GM19023 (cell line): ENCODE results near the gene NCAPH2.

ENCODE experiments used
- ATAC-seq: cut with Tn5 transposase; IDR thresholded peaks from one replicate; pipeline ENCODE4 v1.9.1; 2021; ENCODE audit warnings: mild to moderate bottlenecking, moderate library complexity; ENCODE audit not compliant: unreplicated experiment

Gene NCAPH2

DNA sequence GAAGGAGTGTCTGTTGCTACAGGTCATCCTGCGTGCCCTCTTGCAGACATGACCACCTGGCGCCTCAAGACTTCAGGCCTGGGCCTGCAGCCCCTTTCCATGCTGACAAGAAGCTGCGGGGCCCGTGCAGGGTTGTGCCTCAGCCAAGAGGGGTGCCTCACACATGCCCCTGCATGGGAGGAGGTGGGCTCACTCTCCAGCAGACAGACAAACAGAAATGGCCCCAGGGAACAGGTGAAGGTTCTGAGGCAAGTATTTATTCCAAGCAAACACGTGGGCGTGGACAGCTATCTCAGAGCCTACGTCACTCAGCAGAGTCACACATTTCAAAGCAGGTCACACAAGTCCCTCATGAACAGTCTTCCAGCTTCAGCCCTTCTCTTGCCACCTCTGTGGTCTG, 60.6 kb downstream of the NCAPH2 start:
- no peak for ATAC-seq

DNA sequence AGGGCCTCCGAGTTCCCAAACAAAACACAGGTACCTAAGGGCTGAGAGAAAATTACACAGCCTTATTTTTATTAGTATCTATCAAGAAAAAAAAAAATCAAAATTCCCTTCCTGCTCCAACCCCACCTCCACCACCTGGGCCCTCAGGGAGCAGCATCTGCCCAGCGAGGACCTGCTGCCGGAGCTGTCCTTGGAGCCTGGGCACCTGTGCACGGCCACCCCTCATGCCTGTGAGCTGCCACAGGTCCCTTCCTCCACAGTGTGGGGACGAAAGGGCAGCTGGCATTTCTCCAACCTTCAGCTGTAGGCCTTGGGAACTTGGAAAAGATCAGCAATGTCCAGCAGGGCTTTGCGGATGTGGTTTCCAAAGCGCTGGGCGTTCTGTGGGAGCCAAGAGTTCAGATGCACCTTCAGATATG, 61.0 kb downstream of the NCAPH2 start:
- no peak for ATAC-seq

DNA sequence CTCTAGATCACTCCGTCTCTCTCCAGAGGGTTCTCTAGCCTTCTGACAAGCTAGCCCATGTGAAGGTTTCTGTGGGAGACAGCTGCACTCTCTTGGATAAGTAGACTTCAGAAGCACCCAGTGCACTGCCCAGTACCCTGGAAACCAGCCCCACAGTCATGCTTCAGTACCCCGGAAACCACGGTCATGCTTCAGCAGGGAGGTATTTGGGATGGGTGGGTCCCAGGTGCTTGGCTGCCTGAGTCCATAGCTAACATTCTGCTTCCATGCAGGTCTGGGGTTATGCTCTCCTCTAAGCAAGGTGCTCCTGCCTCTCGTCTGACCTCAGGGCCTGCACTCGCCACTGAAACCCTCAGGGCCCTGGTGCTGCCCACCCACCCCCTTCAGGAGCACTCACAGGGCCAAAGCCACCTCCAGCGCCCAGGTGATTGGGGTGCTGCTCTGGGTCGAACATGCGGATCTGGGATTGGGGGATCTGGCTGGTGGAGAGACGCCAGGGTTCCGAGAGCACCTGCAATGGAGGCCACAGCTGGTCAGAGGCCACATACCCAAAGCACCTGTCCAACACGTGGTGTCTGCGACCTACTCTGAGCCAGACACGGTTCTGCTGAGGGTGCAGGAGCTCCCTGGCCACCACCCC, 62.0 kb downstream of the NCAPH2 start:
- no peak for ATAC-seq

DNA sequence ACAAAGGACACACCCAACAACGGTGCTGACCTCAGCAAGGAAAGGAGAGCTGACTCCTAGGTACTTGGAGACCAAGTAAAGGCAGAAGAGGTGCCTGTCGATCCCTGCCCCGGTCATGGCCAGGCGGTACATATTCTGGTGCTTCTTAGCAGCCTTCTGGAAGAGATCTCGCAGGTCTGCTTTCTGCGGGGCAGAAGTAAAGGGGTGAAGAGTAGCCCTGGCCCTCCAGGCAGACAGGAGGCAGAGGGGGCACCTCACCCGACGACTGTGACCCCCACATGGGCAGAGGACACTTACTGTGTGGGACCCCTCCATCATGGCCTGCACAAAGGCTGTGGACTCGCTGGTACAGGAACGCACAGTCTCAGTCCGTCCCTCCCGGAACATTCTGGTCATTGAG, 62.8 kb downstream of the NCAPH2 start:
- no peak for ATAC-seq

DNA sequence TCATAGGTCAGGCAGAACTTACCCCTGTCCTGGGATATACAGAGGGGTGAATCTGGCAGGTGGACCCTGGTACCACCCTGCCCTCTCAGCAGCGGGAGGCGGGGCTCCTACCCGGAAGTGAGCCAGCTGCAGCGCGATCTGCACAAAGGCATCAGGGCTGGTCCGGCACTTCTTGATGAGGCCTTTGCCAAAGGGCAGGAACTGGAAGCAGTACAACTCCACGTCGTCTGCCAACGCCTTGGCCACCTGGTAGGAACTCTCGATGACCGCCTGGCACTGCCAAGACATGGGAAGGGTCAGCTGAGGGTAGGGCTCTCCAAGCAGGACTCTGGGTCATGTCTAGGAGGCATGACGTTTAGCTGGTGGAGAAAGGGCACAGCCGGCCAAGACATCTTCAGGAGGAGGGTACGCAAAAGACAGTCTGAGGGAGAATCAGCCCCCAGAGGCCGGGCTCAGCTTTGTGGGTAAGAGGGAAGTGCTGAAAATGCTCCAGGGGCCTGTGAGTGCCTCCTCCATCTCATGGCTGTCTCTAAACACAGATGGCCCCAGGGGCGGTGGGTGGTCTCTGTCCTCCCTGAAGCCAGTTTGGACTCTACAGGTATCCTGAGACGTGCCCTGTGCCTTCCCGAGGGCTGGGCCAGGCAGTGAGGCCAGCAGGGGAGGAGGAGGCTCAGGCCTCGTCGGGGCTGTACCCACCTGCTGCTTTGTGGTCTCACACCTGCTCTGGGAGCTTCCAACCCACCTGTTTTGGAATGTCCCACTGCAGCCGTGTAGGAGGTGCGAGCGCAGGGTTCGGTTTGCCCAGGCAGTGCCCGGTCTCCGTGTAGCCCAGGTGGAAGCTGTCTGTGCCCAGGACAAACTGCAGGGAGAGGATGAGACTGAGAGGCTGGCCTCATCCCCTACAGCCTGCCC, 63.5 kb downstream of the NCAPH2 start:
- ATAC-seq: no peak

DNA sequence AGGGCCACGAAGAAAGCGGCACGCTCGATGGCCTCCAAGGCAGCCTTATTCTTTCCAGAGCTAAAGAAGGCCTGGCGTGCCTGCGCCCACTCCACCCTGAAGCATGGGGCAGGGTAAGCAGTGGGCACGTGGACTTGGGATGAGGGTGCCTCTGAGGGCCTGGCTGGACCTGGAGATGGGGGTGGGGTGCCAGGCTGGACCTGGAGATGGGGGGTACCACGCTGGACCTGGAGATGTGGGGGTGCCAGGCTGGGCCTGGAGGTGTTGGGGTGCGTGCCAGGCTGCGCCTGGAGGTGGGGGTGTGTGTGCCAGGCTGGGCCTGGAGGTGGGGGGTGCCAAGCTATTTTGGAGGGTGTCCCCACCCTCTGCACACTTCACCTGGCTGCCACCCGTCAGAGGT, 64.9 kb downstream of the NCAPH2 start:
- ATAC-seq: no peak

DNA sequence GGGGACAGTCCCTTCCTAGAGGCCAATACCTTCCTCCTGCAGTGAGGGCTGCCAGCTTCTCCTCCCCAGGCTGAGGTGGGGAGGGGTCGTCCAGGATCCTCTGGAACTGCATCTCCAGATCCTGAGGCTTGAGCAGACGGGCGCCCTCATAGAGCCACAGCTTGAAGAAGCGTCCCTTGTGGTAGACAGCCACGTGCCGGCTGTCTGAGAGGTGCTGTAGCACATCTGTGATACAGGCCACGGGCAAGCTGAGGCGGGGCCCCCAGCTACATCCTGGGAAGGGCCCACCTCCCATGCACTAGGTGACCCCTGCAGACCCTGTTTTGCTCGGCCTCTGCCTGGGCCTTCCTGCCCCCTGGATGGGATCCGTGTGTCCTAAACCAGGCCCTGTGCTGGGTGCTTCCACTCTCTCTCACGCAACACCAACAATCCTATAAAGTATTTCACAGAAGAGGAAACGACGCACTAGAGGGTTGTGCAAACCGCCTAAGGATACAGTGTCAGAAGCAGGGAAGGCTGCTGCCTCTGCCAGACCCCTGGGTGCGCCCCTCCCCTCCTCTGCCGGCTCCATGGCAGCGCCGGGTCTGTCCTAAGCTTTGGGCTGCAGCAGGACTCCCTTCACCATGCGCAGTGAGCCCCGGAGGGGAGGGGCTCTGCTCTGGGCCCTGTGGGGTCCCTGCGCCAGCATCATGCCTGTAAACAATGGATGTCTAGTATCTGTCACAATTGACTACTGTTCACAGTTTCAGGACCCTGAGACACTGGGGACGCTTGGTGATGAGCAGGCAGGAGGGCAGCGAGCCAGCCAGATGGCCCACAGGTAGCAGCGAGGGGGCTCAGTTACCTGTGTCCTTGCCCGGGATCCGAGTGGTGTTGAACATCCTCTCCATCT, 65.7 kb downstream of the NCAPH2 start:
- no peak for ATAC-seq

DNA sequence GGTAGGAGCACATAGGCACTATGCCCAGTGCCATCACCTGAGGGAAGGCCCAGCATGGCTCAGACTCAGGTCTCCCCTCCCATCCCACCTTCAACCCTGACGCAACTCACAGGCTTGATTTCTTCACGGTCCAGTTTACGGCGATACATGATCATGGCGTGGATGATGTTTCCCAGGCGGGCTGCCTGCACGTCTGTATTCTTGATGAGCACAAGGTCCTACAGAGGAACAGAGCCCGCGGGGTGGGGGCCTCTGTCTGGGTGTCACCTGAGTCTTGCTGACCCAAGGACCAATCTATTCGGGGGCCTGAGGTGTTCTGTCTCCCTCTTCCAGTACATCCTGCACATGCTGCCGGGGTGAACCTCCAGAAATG, 66.3 kb downstream of the NCAPH2 start:
- ATAC-seq: no peak
